ELR (cell line): ENCODE measurements around the gene BAZ1A.

Experiments
- DNase-seq: peaks from one replicate; pipeline ENCODE4 v3.0.0-alpha.2; 2015; ENCODE audit warnings: low read depth

BAZ1A gene

GRCh38 chr14:34875031-34875922 lies at the start of gene BAZ1A:
Gene BAZ1A, minus strand, starts transcription at chr14:34875360. Its CDS starts 756 bp downstream, at chr14:34874604.
- peak; percentile 97 for DNase-seq

GRCh38 chr14:34920339-34920738 lies 45.2 kb upstream of the BAZ1A start:
- peak; percentile 40 for DNase-seq

- no peak for DNase-seq
Measured at GRCh38 chr14:34913619-34914018, 38.5 kb upstream of the BAZ1A start.

- DNase-seq: no peak
Measured at GRCh38 chr14:34912966-34913365, 37.8 kb upstream of the BAZ1A start.

- no peak for DNase-seq
Measured at GRCh38 chr14:34912182-34912581, 37.0 kb upstream of the BAZ1A start.

- peak; percentile 64 for DNase-seq
Measured at GRCh38 chr14:34911209-34912150, 36.3 kb upstream of the BAZ1A start.

GRCh38 chr14:34906287-34906686 lies 31.1 kb upstream of the BAZ1A start:
- no peak for DNase-seq

GRCh38 chr14:34895277-34895676 lies 20.1 kb upstream of the BAZ1A start:
- no peak for DNase-seq

- no peak for DNase-seq
Measured at GRCh38 chr14:34890937-34891336, 15.8 kb upstream of the BAZ1A start.

- no peak for DNase-seq
Measured at GRCh38 chr14:34888186-34888585, 13.0 kb upstream of the BAZ1A start.

GRCh38 chr14:34883954-34884353 lies 8.8 kb upstream of the BAZ1A start:
- DNase-seq: no peak

GRCh38 chr14:34874386-34875030 lies 652 bp downstream of the BAZ1A start:
- peak; percentile 67 for DNase-seq

GRCh38 chr14:34873589-34874385 lies 1.4 kb downstream of the BAZ1A start:
- DNase-seq: peak; percentile 90

- peak; percentile 36 for DNase-seq
Measured at GRCh38 chr14:34872822-34873588, 2.2 kb downstream of the BAZ1A start.

GRCh38 chr14:34867199-34867598 lies 8.0 kb downstream of the BAZ1A start:
- no peak for DNase-seq

- no peak for DNase-seq
Measured at GRCh38 chr14:34865889-34866574, 9.1 kb downstream of the BAZ1A start.

- DNase-seq: no peak
Measured at GRCh38 chr14:34863844-34864243, 11.3 kb downstream of the BAZ1A start.

GRCh38 chr14:34858765-34859164 lies 16.4 kb downstream of the BAZ1A start:
- no peak for DNase-seq

GRCh38 chr14:34857689-34858449 lies 17.3 kb downstream of the BAZ1A start:
- DNase-seq: no peak
